CD4-positive, alpha-beta T cell treated with Interferon alpha-2 for 1 hour (primary cell): ENCODE data around the gene TNS1.

Experiments used
- DNase-seq, 2 donors: peaks; one replicate each; pipeline ENCODE4 v3.0.0-alpha.2; 2020 to 2022

The TNS1 gene

GRCh38 chr2:217843324-217843723 is 159.5 kb downstream of the TNS1 start:
- no peak for DNase-seq

- no peak for DNase-seq
These were observed 160.8 kb downstream of the TNS1 start for GRCh38 chr2:217842017-217842416.

GRCh38 chr2:217840522-217840921 is 162.3 kb downstream of the TNS1 start:
- no peak for DNase-seq

GRCh38 chr2:217839750-217840107 is 163.1 kb downstream of the TNS1 start:
- DNase-seq, result no peak

GRCh38 chr2:217839073-217839749 is 163.6 kb downstream of the TNS1 start:
- DNase-seq, result no peak

GRCh38 chr2:217838409-217838831 is 164.4 kb downstream of the TNS1 start:
- no peak for DNase-seq

- no peak for DNase-seq
These were observed 165.3 kb downstream of the TNS1 start for GRCh38 chr2:217837530-217837929.

- no peak for DNase-seq
These were observed 165.8 kb downstream of the TNS1 start for GRCh38 chr2:217836901-217837491.

- peak in 1 of 2 donors; percentile 11 for DNase-seq
These were observed 166.6 kb downstream of the TNS1 start for GRCh38 chr2:217835931-217836891.

GRCh38 chr2:217834744-217835513 is 167.9 kb downstream of the TNS1 start:
- no peak for DNase-seq

GRCh38 chr2:217834057-217834620 is 168.7 kb downstream of the TNS1 start:
- no peak for DNase-seq

GRCh38 chr2:217833439-217833838 is 169.4 kb downstream of the TNS1 start:
- no peak for DNase-seq

- DNase-seq, result no peak
These were observed 169.8 kb downstream of the TNS1 start for GRCh38 chr2:217832987-217833386.

GRCh38 chr2:217832115-217832514 is 170.7 kb downstream of the TNS1 start:
- no peak for DNase-seq

GRCh38 chr2:217831306-217831705 is 171.5 kb downstream of the TNS1 start:
- DNase-seq, result no peak

- no peak for DNase-seq
These were observed 172.0 kb downstream of the TNS1 start for GRCh38 chr2:217830807-217831206.

GRCh38 chr2:217830061-217830460 is 172.7 kb downstream of the TNS1 start:
- no peak for DNase-seq

GRCh38 chr2:217829420-217829819 is 173.4 kb downstream of the TNS1 start:
- DNase-seq, result no peak

- DNase-seq, result no peak
These were observed 174.5 kb downstream of the TNS1 start for GRCh38 chr2:217828336-217828735.

GRCh38 chr2:217827430-217828201 is 175.2 kb downstream of the TNS1 start:
- no peak for DNase-seq

- DNase-seq, result no peak
These were observed 175.8 kb downstream of the TNS1 start for GRCh38 chr2:217826991-217827390.

- DNase-seq, result no peak
These were observed 176.3 kb downstream of the TNS1 start for GRCh38 chr2:217826520-217826919.
